NCI-H526 (cell line): ENCODE data around the gene PHC1.
"Not testable (repeated sequence)": the region's sequence is repeated elsewhere in the genome, so short reads cannot be mapped to it uniquely, and the experiment has no call there.

Experiments used
- DNase-seq, 2 experiments: peaks; one replicate each; lab custom pipeline; 2025; lab: John Stamatoyannopoulos, UW

The PHC1 gene

DNA sequence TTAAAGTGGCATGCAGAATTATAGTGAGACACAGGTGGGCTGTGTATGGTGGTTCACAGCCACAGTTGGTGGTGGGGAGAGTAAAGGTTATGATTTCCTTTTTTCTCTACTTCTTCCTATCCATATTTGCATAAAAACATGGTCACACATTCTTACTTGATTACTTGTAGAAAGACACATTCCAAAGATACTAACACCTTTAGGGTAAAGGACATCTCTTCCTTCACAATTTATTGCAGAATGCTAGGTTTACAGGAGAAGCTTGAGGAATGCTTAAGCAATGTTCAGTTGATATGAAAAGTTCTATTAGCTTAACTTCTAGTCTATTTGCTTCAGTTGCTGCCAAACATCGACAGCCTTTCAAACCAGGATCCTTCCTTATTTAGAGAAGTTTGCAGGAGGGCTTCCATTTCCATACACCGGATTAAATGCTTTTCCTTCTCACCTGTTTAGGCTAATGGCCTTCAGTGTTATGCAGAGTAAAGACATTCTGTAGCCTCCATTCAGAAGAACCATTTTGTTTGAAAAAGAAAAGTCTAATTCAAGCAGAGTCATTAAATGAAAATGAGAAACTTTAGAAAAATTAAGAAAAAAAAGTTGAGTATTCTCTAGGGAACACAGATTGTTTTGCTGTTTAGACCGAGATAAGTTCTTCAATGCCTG, 2.6 kb upstream of the PHC1 start:
- DNase-seq: no peak

DNA sequence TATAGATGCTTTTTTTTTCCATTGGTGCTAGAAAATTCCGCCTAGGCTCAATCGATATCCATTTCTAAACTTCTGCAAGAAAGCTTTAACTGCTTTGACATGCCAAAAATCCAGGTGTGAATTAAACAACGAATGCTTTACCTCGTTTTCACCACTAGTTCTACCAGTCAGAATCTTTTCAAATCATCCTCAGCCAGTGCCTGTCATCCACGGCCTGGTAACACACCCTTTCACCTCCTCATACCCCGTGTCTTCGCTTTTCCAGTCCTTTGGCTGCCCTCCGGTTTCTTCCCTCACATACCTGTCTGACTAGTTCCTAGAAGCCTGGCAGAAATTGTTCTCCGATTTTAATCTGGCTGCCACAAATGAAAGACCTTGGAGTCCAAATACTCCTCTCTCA, 1.4 kb upstream of the PHC1 start:
- peak; percentile 39 to 54 for DNase-seq

DNA sequence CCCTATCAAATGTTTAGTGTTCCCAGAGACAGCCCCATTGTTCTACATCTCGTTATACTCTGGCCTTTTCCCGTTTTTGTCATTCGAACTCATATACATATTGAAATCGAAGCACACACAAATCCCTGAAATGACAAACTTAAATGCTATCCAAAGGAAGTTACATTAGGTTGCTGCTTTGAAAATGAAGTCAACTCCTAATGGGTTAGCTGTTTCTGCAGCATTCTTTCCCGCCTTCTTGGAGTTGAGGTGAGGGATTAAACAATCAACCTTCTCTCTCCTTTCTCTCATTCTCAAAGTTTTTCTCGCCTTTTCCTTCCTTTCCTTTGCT, 642 bp upstream of the PHC1 start:
- DNase-seq: peak; percentile 51 to 56

DNA sequence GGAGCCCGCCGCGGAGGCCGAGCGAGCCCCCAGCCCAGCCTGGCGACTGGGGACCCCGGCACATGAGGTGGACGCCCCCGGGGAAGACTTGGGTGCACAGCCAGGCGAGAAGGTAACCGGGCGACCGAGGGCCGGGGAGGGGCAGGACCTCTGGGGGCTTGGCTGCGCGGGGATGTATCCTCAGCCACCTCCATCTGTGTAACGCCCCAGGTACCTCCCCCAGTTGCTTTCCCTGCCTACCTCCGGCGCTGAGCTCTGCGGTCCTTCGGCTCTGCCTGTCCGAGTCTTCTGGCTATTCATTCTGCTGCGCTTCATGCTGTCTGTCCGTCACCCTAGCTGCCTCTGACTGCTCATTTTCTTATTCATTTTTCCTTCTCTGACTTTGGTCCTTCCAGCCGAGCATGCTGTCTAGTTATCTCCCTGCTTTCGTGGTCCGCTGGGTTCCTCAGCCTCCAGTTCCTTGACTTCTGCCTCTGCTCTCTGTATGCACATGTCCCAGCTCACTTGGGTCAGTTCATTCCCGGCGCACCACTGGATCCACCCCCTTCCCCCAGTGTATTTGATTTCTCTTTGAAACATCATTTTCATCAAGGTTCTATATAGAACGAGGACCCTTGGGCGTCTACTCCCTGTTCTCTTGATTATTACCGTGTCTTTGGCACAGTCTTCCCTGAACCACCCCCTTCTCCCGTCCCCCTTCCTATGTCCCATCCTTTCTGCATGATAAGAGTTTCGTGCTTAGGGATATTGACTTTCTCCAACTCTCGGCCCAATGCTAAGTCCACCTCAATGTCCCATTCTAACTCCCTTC, 612 bp downstream of the PHC1 start:
- peak; percentile 50 to 77 for DNase-seq

DNA sequence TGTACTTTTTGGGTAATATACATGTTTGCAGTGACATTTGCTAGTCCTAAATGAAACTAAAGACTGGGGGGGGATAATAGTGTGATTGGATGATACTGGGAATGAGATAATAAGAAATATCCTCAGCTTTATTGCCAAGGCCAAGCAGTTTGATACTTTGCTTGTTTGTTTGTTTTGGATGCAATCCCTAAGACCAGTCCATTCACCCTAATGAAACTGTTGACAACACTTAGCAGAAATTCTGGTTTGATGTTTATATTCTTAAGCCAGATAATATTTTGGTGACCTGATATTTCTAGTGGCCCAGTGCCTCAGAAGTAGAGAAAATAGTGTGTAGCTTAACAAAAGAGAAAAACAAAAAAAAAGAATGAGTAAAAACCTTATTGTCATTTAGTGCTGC, 1.8 kb downstream of the PHC1 start:
- no peak for DNase-seq

DNA sequence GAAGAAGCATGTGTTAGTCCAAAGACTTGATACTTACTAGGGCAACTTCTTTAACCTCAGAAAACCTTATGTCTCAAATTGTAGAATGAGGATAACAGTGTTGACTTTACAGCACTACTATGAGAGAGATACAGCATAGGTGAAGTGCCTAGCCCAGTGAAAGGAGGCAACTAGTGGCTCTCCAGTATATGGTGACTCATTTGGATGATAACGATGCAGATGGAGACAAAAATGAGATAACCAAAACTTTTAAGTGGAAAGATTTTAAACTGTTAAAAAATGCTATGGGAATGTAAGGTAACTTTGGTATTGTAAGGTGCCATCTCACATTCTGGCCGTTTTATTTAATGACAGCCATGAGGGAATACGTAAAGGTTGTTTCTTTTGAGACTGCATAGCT, 2.7 kb downstream of the PHC1 start:
- no peak for DNase-seq

DNA sequence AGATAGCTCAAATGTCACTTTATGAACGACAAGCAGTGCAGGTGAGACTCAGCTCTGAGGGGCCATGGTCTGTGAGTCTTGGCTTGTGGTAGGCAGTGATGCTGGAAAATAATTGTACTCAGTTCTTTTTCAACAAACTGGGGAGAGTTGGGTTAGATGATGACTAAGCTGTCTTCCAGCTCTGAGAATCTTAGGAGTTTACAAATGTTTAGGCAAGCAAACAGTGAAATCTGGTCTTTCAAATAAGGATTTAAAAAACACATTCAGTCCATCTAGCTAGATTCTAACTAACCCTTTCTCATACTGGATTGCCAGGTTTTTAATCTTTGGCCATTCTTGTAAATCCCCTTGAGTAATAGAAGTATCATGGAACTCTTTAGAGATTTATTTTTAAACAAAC, 3.4 kb downstream of the PHC1 start:
- no peak for DNase-seq

DNA sequence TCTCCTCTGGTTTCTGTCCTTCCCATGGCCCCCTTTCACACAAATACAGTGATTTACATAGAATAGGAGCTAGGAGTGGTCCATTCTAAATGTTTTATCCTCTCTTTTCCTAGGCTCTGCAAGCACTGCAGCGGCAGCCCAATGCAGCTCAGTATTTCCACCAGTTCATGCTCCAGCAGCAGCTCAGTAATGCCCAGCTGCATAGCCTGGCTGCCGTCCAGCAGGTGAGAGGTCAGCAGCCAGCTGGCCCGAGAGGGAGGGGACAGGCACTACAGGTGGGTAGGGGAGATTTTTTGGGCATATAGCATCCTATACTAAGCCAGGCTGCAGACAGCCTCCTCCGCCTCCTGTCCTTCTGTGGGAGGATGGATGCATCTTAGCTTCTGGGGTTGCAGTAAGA, 5.3 kb downstream of the PHC1 start:
- DNase-seq: not testable (repeated sequence)

DNA sequence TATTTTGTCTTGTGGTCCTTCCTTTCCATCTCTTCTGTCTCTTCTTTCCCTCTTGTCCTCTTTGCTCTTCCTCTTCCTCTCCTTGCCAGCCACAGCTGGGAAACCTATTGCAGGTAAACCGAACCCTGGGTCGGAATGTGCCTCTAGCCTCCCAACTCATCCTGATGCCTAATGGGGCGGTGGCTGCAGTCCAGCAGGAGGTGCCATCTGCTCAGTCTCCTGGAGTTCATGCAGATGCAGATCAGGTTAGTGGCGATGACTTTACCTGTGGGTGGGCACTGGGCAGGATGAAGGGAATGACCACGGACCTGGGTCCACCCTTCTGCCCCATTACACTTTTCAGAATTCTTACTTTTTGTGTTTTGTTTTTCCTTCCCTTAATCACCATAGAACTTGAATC, 8.2 kb downstream of the PHC1 start:
- no peak for DNase-seq

DNA sequence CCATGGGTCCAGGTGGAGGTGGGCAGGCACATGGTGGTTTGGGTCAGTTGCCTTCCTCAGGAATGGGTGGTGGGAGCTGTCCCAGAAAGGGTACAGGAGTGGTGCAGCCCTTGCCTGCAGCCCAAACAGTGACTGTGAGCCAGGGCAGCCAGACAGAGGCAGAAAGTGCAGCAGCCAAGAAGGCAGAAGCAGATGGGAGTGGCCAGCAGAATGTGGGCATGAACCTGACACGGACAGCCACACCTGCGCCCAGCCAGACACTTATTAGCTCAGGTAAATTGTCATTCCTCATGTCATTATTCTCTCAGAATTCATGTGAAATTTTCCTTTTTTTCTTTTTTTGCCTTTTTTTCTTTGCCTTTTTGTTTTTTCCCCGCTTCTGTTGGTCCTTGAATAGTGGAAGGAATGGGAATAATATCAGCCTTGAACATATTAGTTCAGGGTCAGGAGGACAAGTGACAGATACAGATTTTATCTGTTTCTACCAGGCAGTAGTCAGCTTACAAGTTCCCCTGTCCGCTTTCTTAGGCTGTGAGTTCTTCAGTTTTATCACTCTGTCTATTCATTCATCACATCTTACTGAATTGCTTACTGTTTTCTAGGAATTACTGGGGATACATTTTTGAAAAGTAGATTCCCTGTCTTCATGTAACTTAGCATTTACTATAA, 16.5 kb downstream of the PHC1 start:
- DNase-seq: not testable (repeated sequence)

DNA sequence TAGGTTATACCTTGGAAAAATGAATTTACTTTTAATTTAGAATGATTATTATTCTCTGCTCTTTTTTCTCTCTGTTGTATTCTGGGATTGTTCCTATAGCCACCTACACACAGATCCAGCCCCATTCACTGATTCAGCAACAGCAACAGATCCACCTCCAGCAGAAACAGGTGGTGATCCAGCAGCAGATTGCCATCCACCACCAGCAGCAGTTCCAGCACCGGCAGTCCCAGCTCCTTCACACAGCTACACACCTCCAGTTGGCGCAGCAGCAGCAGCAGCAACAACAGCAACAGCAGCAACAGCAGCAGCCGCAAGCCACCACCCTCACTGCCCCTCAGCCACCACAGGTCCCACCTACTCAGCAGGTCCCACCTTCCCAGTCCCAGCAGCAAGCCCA, 18.2 kb downstream of the PHC1 start:
- DNase-seq: not testable (repeated sequence)

DNA sequence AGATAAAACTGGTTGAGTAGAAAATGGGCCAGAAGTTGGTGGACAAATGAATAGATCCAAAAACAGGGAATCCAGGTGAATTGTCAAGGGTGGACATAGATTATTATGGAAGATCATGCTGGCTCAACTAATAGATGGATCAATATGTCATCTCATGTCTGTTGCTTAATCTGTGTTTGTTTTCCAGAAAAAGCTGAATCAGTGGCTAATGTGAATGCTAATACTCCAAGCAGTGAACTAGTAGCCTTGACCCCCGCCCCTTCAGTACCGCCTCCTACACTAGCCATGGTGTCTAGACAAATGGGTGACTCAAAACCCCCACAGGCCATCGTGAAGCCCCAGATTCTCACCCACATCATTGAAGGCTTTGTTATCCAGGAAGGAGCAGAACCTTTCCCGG, 19.8 kb downstream of the PHC1 start:
- DNase-seq: not testable (repeated sequence)

DNA sequence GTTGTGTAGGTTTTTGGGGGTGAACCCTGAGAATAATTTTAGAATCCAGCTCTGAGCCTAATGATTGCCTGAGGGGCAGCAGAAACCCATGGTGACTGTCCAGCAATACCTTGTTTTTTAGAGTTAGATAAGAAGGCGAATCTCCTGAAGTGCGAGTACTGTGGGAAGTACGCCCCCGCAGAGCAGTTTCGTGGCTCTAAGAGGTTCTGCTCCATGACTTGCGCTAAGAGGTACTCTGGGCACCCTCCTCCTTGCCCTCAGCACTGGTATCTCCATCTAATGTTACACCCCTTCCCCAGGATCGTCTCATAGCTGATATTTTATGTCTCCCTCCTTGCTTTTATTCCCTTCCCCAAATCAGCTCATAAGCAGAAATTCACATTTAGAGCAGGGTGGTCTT, 22.4 kb downstream of the PHC1 start:
- DNase-seq: no peak

DNA sequence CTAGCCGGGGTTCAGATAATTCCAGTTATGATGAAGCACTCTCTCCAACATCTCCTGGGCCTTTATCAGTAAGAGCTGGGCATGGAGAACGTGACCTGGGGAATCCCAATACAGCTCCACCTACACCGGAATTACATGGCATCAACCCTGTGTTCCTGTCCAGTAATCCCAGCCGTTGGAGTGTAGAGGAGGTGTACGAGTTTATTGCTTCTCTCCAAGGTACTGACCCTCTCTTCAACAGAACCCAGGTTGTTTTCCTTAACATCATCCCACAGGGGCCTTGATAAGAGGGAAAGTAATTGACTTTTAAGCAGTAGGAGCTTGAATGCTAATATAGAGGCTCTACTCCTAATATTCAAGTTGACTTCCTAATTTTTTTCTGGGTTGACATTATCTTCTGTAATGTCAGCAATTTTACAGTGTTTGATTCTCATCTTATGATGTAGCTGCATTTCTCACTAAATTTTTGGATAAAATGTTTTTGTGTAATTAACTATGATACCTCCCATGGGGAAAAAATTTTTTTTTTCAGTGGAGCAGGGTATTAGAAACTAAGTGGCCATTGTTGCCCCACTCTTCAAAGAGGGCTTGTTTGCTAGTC, 23.6 kb downstream of the PHC1 start:
- not testable (repeated sequence) for DNase-seq

DNA sequence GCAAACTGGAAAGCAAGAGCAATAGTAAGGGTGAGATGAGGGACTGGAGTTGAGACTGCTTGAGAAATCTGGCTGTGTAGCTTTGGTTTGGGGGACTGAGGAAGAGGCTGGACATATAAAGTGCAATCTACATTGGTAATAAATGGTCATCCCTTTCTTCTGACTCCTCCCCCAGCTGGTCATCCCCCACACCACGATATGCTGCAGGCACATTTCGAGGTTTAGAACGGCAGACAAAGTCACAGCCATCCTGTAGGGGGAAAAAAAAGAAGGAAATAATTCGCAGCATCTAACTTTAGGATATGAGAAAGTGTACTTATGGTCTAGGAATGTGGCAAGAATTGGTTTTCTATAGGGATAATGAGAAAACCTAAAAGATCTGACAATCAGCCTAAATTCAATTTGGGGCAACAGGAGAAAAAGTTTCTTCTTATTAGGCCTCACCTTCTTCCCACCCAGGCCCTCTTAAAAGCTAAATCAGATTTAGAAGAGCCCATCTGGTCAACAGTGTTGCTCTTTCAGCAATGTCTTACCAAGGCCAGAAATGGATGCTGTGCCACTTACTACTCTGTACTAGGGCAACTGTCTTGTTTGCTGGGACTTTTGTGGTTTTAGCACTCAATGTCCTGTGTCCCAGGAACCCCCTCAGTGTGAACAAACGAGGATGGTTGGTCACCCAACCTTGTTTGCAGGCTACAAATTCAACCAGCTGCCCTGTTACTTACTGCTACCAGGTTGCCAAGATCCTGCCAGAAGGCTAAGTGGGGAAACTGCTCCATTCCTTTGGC, 27.6 kb downstream of the PHC1 start:
- no peak for DNase-seq

DNA sequence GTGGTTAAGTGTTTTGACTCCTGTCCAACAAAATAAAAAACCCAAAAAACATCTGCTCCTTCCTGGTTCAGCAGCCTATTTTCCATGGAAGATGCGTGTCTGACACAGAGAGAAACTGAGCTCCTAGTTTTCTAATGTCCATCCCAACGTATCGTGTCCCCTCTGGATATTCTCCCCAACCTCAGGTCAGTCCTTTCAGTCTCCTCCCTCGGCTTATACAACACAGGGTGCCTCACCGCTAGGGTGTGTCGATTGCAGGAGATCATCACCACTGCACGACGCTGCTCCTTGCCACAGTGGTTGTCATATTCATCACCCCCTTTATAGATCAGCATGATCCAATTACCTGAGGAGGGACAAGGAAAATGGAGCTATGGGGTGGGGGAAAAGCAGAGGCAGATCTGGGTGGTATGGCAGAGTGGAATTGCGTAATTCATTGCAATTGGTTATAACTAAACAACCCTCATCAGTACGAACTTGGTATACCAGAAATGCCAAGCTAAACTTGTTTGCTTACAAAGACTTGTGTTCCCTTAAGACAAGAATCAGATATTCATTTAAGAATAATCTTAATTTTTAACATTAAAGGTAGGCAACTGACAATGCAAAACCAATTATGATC, 29.4 kb downstream of the PHC1 start:
- DNase-seq: no peak

DNA sequence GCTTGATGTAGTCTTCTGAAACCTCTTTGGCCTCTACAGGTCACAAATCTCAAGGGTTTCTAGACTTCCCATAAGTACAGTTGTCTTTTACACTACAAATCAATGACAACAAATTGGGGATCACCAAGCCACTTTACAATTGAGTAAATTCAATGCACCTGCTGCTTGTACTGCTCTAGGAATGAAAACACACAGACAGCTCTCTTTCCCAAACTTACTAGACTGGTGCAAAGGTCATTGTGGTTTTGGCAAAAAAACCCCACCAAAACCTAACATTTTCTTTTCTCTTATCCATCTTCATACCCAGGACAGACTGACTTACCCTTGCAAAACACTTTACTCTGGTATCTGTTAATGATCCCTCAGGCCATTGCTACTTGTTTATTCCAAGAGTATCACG, 32.4 kb downstream of the PHC1 start:
- no peak for DNase-seq

DNA sequence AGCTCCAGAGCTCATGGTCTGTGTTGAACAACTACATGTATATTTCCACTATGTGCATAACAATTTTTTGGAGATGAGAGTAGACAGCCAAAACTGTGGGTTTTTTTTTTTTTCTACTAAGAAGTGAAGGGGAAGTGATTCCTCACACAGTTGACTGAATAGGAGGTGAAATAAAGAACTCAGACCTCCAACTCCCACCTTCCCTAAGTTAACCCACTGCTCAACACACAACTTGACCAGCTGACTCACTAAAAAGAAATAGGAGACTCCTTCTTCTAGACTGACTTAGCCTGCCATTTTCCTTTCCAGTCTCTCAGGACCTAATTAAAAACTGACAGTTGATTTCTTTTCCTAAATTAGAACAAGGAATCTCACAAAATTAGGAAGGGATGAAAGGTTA, 33.4 kb downstream of the PHC1 start:
- no peak for DNase-seq

DNA sequence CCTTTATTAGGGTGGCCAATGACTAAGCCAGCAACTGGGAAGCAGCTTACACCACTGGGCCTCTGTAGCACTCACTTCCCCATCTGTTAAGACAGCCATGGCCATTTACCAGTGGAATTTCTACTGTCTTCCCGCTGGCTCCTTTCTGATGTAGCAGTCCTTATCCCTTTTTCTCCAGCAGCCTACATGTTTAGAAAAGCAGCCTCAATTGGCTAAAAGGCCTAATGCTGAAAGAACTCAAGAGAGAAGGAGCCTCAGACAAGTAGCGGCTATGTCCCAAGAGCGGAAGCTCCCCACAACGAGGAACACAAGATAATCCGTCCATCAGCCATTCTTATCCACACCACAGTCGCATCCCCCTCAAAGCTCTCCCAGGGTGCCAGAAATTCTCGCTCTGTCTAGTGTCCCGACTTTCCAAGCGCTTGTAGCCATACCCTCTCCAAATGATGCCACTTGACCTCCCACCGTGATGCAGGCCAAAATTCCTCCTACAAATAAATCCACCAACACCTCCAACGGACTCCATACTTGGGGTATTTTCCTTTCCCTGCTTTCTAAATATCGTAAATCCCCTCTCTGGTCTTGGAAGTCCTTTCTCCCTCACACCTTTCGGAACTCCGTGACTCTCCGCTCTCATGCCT, 34.5 kb downstream of the PHC1 start:
- peak; percentile 15 to 25 for DNase-seq

DNA sequence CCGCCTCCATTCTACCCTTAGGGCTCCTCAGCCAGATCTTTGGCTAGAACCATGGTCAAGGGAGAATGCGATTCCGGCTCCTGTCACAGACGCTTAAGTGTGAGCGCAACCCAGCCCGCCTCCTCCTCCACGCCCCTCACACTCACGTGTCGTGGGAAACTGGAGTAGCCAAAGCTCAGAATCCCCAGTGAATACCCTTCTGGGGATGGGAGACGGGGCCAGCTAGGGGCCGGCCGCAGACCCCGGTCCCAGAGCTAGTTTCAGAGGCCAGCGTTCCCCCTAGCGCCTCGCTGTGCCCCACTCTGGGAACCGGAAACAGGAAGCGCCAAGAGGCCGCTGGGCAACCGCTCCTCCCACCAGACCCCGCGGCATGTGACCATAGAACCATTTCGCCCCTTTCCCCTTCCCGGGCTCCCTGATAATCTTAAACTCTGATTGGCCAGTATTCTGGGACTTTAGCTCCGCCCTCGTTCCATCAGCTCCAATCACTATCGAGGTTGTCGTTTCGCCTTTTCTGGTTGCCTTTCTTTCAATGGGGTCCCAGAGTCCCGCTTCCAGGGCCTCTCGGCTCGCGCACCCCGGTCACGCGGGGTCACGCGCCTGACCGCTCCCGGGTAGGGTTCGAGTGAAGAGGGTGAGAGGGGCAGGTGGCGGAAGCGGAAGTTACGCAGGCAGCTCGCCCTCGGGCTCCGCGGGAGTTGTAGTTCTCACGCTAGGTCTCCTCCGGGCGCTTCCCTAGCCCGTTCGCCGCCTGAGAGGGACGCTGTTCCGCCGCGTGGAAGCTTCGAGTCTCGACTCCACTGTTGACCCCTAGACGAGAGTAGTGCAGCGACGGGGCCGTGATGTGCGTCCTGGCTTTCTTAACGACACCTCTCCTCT, 35.3 kb downstream of the PHC1 start, which contains the start of gene M6PR:
Gene M6PR, minus strand, starts transcription at position 304 of the 879 bp plus-strand sequence. CDS start 3,241 bp downstream, outside the sequence.
- DNase-seq: peak; percentile 97 to 99
